Right ventricle myocardium superior (tissue), 1 donor: Measurements from ENCODE around the gene GSTM2. TPM values are rescaled to one million over a fixed set of nuclear protein-coding genes. Genes with fewer than 3 reads are reported as not detected.
"Not testable (repeated sequence)": the region's sequence is repeated elsewhere in the genome, so short reads cannot be mapped to it uniquely, and the experiment has no call there.

Experiments
- ATAC-seq: fragments of 200-7000 bp; cut with Tn5 transposase; one replicate; pipeline ENCODE4 v1.9.1; 2020; ENCODE audit warnings: mild to moderate bottlenecking; ENCODE audit not compliant: poor library complexity
- DNase-seq: peaks from one replicate; pipeline ENCODE4 v3.0.0-alpha.2; 2020
- intact Hi-C: fragments of 100-400 bp; cut with DNase I; formaldehyde crosslinking; loops from one replicate; pipeline ENCODE4 v1.11.2; 2022
- total RNA-seq: library from RNA; stranded (reverse); fragmentation: NEBNext Ultra II Directional; extraction: Animal tissue kit (Norgen Biotek cat#: 25700); gene quantifications from one replicate; pipeline ENCODE4 v1.2.1, GENCODE V29; 2021
- donor health status: DM: no; HTN: yes; CAD: no; lungs with severe emphysema.

GSTM2 gene
- total RNA-seq, 1 donor from 2014 or later, result 70.8 TPM

DNA sequence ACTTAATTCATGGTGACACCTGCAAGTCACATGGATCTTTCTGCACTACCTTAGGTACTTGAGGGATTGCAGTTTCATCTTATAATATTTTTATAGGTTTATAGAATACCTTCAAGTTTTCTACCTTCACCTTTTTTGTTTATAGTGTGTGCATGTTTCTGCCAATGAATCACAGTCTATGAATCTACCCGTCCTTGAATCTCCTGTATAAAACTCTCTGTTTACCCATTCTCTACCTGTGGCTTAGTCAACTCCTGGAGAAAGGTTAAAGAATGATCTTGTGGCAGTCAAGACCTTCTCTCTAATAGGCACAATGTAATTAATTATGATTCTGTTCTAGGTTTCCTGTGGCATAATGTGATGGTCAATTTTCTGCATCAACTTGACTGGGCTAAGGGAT lies 3.2 kb upstream of the GSTM2 start:
- ATAC-seq (no peak), DNase-seq (no peak)
- intact Hi-C loops, result loop anchor here (5.0 kb wide), 1 partner anchor 103 kb away; no protein-coding TSS in a partner anchor

DNA sequence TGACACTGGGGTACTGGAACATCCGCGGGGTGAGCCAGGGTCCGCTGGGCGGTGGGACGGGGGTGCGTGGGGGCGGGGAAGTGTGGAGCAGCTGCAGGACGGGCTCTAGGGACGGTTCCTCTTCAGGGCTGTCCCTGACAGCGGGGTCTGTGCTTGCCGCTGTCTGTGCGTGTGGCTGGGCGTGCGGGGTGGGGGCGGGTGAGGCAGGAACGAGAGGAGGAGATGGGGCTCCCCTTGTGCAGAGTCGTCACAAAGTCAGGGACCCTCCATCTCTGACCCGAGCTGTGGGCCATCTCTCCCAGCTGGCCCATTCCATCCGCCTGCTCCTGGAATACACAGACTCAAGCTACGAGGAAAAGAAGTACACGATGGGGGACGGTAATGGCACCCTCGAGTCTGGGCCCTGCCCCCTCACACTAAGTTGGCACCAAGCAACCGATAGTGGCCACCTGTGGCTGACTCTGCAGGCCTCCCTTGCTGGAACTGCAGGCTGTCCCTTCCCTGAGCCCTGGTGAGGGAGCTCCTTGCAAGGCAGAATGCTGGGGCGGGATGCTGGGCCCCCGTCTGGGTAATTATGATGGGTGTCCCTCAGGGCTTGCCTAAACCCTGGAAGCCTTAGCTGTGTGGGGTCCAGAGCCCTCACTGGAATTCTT lies 392 bp downstream of the GSTM2 start:
- DNase-seq (no peak), ATAC-seq (peak; percentile 31)
- intact Hi-C loops, result loop anchor here (5.0 kb wide), 1 partner anchor 99 kb away; no protein-coding TSS in a partner anchor

DNA sequence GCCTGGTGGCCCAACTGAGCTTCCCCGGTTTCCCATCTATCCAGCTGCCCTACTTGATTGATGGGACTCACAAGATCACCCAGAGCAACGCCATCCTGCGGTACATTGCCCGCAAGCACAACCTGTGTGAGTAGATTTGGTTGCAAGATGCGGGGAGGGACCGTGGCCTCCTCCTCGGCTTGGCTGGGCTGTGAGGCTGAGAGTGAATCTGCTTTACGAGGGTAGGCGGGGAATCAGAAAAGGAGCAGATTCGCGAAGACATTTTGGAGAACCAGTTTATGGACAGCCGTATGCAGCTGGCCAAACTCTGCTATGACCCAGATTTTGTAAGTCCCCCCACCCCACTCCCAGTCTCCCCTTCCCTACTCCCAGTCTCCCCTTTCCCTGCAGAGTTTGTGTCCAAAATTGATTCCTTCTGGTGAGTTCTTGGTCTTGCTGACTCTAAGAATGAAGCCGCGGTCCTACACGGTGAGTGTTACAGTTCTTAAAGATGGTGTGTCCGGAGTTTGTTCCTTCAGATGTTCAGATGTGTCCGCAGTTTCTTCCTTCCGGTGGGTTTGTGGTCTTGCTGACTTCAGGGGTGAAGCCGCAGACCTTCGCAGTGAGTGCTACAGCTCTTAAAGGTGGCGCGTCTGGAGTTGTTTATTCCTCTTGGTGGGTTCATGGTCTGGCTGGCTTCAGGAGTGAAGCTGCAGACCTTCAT lies 1.5 kb downstream of the GSTM2 start:
- no peak for DNase-seq
- intact Hi-C loops, result loop anchor here (5.0 kb wide), 1 partner anchor 98 kb away; no protein-coding TSS in a partner anchor
- ATAC-seq, result no peak

- ATAC-seq, DNase-seq: not testable (repeated sequence)
- intact Hi-C loops, result loop anchor here (5.0 kb wide), 1 partner anchor 97 kb away; no protein-coding TSS in a partner anchor
Measured at GRCh38 chr1:109669949-109670302, 2.1 kb downstream of the GSTM2 start.

- intact Hi-C loops, result no loop called here
- ATAC-seq, result no peak
- no peak for DNase-seq
Measured at GRCh38 chr1:109671067-109671466, 3.2 kb downstream of the GSTM2 start.

- intact Hi-C loops, ATAC-seq, DNase-seq: not testable (repeated sequence)
Measured at GRCh38 chr1:109673861-109674260, 6.0 kb downstream of the GSTM2 start.

DNA sequence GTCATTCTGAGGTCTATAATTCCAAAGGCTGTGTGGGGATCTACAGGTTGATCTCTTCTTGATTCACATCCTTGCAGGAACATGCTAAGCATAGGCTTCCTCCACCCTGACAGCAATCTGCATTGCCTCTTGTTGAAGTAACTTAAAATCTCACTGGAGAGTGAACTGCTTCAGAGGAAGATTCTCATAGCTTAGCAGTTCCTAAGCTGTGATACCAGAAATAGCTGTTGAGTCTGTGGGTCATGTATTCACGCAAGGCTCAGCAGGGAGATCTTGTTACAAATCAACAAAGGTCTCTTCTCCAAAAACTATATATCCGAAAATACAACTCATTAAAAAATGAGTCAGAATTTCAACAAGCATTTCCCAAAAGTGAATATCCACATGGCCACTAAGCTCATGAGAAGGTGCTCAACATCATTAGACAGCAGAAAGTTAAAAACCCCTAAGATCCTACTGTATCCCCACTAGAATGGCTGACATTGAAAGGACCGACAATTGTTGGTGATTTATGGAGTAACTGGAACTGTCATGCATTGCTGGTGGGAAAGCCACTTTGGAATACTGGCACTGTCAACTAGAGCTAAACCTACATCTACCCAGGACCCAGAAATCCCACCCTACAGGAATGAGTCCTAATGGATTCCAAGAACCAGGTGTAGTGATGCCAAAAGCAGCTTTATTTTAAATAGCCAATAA lies 9.0 kb downstream of the GSTM2 start:
- ATAC-seq, intact Hi-C loops: not testable (repeated sequence)

GRCh38 chr1:109677459-109677858 lies 9.6 kb downstream of the GSTM2 start:
- DNase-seq (no peak), ATAC-seq (peak; percentile 25)
- intact Hi-C loops, result no loop called here

More for the DNA sequence above, 9.0 kb downstream of the GSTM2 start:
- DNase-seq, result not testable (repeated sequence)

GRCh38 chr1:109678637-109679036 lies 10.8 kb downstream of the GSTM2 start:
- intact Hi-C loops, ATAC-seq: not testable (repeated sequence)

DNA sequence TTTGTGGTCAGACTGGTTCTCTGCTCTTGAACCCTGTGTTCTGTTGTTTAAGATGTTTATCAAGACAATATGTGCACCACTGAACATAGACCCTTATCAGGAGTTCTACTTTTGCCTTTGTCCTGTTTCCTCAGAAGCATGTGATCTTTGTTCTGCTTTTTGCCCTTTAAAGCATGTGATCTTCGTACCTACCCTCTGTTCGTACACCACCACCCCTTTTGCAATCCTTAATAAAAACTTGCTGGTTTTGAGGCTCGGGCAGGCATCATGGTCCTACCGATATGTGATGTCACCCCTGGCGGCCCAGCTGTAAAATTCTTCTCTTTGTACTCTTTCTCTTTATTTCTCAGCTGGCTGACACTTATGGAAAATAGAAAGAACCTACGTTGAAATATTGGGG lies 16.9 kb downstream of the GSTM2 start:
- ATAC-seq, DNase-seq, intact Hi-C loops: not testable (repeated sequence)

More at GRCh38 chr1:109678637-109679036, 10.8 kb downstream of the GSTM2 start:
- not testable (repeated sequence) for DNase-seq

- intact Hi-C loops, DNase-seq, ATAC-seq: not testable (repeated sequence)
Measured at GRCh38 chr1:109685399-109685798, 17.5 kb downstream of the GSTM2 start.

GRCh38 chr1:109685890-109686289 lies 18.0 kb downstream of the GSTM2 start:
- intact Hi-C loops, DNase-seq, ATAC-seq: not testable (repeated sequence)

DNA sequence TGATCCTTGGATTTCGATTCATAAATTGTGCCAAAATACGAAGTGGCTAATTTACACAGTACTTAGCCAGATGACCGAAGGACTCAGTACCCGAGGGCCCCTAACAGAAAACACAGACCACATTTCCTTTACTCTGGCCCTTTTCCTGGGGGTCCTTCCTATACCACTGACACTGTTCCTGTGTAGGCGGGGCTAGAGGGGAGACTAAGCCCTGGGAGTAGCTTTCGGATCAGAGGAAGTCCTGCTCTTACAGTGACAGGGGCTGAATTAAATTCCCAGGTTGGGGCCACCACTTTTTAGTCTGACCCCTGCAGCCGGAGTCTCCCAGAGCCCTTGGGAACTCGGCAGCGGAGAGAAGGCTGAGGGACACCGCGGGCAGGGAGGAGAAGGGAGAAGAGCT lies 19.3 kb downstream of the GSTM2 start:
- DNase-seq, ATAC-seq, intact Hi-C loops: not testable (repeated sequence)

GRCh38 chr1:109687641-109688499 lies 20.0 kb downstream of the GSTM2 start, which contains the start of gene GSTM1:
GSTM1 (plus strand) TSS chr1:109687817; CDS start chr1:109687874, 57 bp downstream.
- DNase-seq, result no peak
- intact Hi-C loops, result no loop called here
- no peak for ATAC-seq

DNA sequence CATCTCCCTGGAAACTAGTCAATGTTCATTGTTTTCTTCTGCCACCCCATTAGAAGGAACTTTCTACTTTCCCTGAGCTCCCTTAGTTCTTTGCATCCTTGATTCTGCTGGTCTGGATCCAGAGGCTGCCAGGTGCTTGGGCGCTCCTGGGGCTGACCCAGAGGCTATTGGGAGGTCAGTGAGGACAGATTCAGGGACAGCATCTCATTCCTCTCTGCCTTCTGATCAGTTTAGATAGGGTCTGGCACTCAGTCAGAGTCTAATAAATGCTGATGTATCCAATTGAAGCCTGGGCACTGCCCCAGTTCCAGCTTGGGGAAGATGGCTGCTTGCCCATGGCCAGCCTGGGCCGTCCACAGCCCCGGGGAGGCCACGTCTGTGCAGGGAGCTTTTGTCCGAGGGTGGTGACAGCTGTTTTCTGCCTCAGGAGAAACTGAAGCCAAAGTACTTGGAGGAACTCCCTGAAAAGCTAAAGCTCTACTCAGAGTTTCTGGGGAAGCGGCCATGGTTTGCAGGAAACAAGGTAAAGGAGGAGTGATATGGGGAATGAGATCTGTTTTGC lies 22.1 kb downstream of the GSTM2 start:
- intact Hi-C loops, result no loop called here
- DNase-seq, result no peak
- no peak for ATAC-seq

DNA sequence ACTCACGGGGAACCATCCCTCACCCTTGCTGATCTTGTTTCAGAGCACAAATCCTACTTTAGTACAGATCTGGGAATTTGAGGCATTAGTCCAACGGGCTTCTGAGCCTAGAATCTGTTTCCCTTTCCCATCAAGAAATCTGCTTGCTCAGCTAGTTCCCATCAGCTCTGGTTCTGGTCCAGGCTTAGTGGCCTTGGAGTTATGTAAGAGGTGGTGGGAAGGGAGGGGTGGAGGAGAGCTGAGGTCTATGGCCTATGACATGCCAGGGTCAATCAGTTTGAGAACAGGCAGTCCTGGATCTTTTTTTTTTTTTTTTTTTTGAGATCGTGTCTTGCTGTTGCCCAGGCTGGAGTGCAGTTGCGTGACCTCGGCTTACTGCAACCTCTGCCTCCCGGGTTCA lies 23.9 kb downstream of the GSTM2 start:
- DNase-seq (no peak), ATAC-seq (no peak)
- intact Hi-C loops, result no loop called here

DNA sequence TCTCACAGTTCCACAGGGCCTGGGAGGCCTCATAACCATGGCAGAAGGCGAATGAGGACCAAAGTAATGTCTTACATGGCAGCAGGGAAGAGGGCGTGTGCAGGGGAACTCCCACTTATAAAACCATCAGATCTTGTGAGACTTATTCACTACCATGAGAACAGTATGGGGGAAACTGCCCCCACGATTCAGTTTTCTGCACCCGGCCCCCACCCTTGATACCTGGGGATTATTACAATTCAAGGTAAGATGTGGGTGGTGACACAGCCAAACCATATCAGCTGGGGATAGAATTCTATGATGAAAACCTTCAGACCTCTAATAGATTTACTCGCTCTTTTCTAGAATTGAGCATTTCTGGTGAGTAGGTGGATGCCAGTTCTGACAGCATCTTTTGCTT lies 26.5 kb downstream of the GSTM2 start:
- ATAC-seq, intact Hi-C loops: not testable (repeated sequence)

GRCh38 chr1:109695138-109695537 lies 27.3 kb downstream of the GSTM2 start:
- intact Hi-C loops, ATAC-seq, DNase-seq: not testable (repeated sequence)

More for the DNA sequence above, 26.5 kb downstream of the GSTM2 start:
- not testable (repeated sequence) for DNase-seq
